Stimulated activated CD8-positive, alpha-beta memory T cell treated with anti-CD3 and anti-CD28 coated beads, Interleukin-7, amount 100 ng/mL, for 1 hour (primary cell): ENCODE results near the gene LAMC3.
"Not testable (repeated sequence)": the region's sequence is repeated elsewhere in the genome, so short reads cannot be mapped to it uniquely, and the experiment has no call there.

Experiments used
- DNase-seq, 2 donors: peaks; one replicate each; pipeline ENCODE4 v3.0.0-alpha.2; 2020; ENCODE audit warnings: low read depth in 2 of 2

Gene LAMC3

DNA sequence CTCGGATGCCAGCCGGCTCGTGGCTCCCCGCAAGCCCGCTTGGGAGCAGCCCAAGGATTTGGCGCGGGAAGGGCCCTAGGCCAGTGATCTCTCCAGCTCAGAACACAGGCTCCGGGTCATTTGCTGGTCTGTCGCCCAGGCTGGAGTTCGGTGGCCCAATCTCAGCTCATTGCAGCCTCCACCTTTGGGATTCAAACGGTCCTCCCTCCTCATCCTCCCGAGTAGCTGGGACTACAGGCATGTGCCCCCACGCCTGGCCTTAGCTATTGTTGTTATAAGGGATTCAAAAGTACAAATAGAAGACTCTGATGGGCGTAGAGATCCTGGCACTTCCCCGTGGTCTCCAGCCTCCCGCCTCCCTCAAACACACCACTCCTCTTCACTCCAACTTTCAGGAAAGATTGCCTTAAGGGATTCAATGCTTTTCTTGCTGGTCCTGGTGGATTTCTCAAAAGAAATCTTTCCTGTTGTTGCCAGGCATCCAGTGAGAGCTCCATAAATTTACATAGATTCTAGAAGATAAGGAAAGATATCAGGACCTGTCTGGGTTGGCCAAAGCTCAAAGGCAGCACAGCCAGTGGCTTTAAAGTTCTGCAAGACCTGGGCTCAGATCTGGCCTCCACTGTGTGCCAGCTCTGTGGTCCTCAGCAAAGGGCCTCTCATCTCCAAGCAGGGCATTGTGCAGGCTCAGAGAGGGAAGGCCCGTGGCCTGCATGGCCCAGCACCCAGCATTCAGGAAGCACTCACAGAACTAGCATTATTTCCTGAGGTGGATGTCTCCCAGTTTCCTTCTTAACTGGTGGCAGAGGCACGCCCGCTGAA lies 88.4 kb downstream of the LAMC3 start:
- no peak for DNase-seq

DNA sequence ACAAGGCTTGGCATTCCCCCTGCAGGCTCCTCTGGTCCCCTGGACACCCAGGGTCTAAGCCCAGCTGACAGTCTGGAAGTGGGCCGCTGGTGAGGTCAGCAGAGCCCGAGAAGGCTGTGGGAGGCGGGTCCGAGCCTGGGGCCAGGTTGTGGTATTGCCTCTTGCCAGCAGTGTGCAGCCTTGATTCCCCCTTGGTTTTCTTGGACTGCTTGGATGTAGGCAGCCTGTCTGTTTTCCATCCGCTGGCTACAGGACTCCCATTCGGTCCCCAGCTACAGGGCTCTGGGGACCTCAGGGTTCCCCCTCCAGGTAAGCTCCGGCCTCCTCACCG lies 88.9 kb downstream of the LAMC3 start:
- no peak for DNase-seq

DNA sequence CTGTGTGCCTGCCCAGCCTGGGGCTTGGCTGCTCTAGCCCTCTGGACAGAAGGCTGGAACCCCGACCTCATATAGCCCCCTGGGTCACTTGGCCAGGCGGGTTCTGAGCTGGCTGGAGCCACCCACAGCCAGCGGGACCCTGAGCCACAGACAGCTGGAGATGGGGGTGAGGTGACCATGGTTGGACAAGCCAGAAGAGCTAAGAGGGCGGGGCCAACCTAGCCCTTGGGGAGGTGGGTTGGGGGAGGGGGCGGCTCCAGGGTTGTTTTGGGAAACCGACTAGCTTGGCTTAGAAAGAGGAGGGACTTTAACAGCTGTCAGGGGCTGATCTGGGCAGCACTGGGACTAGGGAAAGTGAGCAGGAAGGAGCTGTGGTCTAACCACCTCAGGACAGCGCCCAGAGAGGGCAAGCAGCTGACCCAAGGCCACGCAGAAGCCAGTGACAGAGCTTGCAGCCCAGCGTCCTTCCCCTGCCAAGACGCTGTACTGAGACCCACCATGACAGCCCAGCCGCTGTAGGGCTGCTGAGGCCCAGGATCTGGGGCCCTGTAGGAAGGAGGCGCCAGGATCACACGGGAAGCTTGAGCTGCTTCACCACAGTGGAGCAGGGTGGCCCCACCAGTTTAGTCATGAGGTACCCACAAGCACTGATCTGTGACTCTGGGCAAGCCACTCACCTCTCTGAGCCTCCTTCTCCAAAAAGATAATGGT lies 89.6 kb downstream of the LAMC3 start:
- DNase-seq = no peak

DNA sequence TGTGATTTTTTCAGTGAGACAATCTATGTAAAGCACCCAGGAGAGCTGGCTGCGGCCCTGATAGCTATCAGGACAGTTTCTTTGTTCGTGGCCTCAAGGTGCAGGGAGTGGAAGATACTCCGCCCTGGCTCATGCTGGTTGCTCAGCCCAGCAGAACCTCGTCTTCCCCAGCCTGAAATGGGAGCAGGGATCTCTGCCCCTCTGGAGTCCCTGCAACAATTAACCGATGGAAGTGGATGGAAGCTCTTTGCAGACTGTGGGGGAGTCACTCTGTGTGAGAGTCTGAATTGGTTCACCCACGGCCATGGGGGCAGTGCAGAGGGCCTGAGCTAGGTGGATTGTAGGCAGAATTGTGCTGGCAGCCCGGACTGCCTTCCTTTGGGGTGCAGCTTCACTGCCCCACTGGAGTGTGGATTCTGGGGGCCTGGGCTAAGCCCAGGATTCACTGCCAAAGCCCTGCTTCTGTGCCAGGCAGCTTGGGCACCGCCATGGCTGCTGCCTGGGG lies 90.2 kb downstream of the LAMC3 start:
- no peak for DNase-seq

DNA sequence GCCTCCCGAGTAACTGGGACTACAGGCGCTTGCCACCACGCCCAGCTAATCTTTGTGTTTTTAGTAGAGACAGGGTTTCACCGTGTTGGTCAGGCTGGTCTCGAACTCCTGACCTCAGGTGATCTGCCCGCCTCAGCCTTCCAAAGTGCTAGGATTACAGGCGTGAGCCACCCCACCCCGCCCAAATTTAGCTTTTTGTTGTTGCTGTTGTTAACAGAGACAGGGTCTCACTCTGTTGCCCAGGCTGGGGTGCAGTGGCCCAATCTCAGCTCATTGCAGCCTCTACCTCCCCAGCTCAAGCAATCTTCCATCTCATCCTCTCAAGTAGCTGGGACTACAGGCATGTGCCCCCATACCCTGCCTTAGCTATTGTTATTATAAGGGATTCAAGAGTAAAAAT lies 90.9 kb downstream of the LAMC3 start:
- not testable (repeated sequence) for DNase-seq

DNA sequence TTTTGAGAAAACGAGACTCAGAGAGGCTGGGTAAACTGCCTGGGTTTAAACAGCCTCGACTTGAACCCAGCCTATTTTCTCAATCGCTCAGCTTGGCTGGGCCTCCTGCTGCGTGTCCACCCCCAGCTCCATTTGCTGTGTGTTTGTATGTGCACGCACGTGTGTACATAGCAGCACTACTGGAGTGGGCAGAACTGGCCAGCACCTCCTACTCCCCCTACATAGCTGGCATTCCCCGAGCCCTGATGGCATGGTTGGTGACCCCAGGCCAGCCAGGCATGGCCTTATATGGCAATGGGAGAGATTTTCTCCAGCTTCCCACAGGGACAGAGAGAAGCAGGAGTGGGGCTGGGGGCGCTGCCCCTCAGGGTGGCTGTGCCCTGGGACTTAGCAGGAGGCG lies 91.5 kb downstream of the LAMC3 start:
- DNase-seq = no peak

DNA sequence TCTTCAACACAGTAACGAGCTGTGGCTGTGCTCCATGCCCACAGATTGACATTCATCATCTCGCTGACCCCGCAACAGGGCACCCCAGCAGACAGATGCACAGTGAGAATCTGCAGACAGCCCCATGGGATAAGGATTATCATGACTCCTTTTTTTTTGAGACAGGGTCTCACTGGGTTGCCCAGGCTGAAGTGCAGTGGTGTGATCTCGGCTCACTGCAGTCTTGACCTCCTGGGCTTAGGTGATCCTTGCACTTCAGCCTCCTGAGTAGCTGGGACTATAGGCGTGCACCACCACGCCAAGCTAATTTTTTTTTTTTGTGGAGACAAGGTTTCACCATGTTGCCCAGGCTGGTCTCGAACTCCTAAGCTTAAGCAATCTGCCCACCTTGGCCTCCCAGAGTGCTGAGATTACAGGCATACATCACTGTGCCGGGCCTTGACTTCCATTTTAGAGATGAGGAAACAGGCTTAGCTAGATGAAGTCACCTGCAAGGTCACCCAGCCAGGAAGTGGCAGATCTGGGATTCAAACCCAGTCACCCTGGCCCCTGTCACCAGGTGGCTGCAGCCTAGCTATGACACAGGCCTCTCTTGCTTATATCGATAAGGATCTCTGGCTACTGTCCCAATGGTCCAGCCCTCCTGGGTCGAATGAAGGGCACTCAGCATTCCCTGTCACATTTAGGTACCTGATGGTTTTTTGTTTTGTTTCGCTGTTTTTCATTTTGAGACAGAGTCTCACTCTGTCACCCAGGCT lies 92.4 kb downstream of the LAMC3 start:
- no peak for DNase-seq

DNA sequence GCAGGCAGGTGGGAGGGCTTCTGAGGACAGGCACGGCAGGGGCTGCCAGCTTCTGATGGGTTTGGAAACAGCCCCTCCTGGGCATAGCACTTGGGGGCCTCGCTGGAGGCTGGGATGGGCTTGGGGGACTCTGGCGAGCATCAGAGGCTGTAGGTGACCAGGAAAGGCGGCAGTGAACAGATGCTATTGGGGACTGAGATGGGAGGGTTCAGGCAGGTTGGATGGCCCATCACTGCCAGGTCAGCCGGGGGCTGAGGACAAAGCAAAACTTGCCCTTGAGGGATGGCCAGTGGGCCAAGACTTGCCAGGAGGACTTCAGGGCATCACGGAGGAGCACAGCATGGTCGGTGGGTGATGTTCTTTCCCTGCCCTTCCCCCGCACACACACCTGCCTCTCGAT lies 94.0 kb downstream of the LAMC3 start:
- DNase-seq = no peak

DNA sequence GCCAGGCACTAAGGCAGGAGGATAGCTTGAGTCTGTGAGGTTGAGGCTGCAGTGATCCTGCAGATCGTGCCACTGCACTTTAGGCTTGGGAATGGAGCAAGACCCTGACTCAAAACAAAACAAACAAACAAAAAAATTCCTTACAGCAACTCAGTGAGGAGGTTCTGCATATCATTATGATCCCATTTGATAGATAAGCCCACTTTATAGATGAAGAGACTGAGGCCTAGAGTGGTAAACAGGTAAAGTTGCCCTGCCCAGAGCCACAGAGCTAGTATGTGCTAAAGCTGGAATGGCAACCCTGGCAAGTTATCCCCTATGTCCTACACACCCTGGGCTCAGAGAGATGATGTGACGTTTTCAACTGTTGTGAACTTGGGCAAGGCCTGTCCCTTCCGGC lies 94.6 kb downstream of the LAMC3 start:
- DNase-seq = no peak

DNA sequence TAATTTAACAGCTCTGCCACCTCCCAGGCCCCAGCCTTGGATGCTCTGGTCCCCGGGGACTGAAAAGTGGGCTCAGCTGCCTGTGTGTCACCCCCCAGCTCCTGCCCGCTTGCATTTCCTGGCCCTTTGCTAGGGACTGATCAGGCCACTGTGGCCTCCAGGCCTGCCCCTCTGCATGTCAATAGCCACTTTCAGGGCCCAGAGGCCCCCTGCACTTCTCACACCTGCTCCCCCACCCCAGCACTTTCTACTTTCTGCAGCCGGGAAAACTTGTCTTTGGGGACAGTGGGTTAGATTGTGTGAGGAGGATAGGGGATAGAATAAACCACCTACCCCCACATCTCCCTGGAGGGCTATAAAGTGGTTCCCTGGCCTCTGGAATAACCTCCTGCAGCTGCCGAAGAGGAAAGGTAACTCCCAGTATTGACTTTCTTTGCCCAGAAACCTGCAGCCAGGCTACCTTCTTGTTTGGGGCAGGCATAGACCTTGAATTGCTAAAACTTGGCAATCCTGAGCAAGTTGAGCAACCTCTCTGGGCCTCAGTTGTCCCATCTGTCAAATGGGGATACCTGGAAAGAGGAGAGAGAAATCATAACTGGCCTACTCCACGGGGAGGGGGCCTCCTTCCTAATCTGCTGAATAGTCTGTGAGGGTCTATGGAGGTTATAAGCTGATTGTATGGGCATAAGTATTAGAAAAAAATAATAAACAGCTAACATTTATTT lies 95.2 kb downstream of the LAMC3 start:
- no peak for DNase-seq

DNA sequence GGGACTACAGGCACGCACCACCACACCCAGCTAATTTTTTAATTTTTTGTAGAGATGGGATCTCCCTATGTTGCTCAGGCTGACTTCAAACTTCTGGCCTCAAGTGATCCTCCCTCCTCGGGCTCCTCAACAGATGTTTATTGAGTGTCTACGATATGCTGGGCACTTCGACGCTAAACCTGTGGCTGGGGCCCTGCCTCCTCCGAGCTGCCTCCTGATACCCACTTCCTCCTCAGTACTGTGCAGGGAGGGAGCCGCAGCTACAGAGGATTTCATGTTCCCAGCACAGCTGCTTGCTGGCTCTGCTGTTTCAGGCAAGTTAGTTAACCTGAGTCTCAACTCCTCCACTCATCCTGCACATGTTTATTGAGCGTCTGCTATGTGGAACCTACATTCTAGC lies 97.0 kb downstream of the LAMC3 start:
- DNase-seq = no peak

DNA sequence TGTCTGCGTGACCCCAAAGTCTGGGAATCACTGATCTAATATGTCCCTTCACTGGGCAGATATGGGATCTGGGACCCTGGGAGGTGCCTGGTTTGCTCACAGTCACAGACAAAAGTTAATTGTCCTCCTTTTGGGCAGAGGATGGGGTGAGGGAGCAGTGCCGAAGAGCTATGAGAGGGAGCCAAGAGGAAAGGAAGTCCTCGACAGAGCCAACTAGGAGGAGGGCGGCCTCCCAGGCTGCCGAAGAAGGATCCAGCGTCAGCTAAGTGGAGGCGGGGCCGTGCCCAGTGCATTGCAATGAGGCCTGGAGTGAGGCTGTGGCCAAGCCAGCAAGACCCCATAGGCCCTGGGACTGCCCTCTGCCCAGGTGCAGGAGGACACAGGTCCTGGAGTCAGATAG lies 98.8 kb downstream of the LAMC3 start:
- no peak for DNase-seq

DNA sequence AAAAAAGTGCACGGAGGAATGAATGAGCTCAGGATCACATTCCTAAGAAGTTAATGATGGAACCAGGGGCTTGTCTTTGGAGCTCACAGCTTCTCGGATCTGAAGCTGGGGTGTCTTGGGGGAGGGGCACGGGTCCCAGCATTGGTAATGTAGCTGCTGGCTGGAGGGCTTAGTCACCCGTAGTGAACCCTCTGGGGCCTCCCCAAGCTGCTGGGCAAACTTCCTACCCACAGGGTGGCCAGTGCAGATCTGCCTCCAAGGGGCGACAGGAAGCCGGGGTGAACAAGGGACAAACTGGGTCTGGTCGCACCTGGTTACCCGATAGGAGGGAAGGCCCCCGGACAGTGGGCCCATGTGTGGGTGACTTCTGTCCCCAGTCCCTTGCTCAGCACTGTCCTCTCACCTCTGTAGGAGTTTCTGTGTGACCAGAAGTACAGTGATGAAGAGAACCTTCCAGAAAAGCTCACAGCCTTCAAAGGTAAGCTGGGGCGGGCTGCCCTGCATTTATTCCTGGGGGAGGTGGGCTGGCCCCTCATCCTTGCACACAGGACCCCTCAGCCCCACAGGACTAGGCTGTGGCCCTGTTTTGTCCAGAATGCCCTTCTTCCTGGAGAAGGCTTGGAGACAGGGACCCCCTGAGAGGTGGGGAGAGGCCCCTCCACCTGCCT lies 102.3 kb downstream of the LAMC3 start:
- DNase-seq = no peak

DNA sequence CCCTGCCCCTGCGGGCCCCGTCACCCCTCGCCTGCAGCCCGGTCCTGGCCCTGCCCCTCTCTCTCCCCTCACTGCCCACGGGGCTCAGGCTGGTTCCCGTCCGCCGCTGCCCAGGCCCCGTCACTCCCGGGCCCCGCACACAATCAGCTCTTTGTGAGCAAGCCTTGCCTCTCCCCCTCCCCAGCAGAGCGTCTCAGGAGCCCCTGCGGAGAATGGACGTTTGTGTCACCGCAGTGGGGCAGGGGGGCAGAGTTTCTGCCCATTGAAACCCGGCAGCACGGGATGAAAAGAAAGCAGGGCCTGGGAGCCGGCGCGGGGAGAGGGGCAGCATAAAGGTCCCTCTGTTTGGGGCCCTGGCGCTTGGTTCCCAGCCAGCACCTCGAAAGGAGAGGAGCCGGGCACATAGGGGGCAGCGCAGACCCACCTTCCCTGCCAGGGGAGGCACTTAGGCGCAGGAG lies 102.9 kb downstream of the LAMC3 start:
- no peak for DNase-seq

DNA sequence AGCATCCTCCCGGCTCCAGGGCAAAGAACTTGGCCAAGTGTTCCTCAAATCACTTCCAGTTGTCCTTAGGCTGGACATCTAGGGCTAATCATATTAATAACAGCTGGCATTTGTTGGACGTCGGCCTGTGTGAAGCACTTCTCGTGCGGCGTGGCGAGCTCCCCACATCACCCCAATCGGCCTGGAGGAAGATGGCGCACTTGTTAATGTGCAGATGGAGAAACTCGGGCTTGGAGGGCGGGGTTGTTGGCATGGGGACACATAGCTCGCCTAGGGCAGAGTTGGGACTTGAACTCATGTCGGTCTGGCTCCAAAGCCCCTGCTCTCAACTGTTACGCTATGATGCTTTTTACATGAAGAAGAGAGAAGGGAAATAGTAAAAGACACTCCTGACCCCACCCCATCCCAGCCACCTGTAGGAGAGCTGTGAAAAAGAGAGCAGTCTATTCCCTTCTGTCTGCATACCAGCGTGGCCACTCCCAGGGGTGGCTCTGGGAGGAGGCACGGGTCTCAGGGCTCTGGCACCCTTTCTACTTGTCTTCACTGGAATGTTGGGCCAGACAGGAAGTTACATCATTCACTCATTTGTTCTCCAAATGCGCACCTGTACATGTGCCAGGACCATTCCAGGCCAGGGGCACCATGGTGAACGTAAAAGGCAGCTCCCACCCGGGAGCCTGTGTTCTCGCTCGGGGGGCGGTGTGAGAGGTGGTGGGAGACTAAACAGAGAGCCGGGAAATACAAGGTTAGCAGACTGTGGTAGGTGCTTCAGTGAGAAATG lies 103.6 kb downstream of the LAMC3 start:
- DNase-seq = no peak

DNA sequence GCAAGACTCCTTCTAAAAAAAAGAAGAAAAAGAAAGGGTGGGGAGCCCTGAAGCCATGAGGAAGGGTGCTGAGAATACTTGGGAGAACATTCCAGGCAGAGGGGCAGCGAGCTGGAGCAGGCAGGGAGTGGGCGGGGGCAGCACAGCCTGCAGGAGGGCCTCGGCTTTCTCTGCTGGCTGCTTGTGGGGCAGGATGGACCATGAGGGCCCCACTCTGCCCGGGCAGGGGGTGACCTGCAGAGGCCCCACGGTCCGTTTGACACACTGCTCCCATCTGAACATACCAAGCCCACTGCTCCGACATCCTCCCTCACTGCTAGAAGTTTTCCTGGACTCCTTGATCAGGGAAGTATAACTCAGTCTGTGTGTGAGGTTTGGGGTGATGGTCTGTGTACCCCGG lies 104.7 kb downstream of the LAMC3 start:
- no peak for DNase-seq

DNA sequence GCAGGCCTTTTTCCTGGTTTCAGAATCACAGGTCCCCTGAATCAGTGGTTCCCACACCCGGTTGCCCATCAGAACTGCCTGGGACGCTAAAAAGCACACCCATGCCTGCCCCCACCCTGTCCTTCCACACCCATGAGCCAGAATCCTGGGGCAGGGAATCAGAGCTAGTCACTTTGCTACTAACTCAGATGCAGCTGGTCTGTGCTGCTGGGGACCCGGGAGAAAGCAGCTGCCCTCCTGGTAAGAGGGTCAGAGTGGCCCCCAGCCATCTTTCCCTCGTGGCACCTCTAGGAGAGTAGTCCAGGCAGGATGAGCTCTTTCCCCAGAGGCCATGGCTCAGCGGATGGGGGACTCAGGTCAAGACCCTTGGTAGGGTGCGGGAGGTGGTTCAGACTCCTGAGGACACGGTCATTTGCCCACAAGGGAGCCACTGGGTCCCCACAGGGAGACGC lies 105.1 kb downstream of the LAMC3 start:
- DNase-seq = no peak

DNA sequence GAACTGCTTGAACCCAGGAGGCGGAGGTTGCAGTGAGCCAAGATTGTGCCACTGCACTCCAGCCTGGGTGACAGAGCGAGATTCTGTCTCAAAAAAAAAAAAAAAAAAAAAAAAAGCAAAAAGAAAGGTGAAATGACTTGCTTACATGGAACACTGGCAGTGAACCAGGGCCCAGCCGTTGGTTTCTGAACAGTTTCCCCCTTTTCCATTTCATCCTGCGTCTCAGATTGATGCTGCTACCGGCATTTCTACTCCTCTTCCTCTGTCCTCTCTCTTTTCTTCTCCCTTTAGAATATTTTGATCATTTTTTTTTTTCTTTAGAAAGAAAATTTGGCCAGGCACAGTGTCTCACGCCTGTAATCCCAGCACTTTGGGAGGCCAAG lies 106.4 kb downstream of the LAMC3 start:
- not testable (repeated sequence) for DNase-seq

DNA sequence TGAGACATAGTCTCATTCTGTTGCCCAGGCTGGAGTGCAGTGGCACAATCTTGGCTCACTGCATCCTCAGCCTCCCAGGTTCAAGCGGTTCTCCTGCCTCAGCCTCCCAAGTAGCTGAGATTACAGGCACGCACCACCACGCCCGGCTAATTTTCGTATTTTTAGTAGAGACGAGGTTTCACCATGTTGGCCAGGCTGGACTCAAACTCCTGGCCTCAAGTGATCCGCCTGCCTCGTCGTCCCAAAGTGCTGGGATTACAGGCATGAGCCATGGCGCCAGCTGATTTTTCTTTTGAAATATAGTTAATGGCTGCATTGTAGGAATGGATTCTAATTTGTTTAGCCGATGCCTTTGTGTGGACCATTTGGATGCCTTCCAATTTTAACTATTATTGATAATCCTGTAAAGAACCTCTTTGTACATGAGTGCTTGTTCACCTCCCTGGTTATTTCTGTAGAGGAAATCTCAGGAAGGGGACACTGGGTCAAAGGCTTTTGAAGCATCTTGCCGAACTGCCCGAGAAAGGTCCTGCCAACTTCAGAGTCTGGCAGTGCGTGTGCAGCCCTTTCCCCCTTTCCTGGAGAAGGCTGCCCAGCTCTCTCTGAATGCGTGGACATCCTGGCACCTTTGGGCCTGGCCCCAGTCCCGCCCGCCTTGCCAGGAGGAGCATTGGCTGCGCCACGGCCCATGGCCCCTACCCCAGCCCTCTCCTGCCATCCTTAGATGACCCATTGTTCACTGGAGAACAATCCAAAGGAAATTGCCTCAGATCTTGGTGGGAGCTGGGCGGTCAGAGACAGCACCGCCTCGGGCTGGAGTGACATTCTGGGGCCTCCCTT lies 107.5 kb downstream of the LAMC3 start:
- DNase-seq = no peak
